Neural cell (in vitro differentiated cells): ENCODE results near the gene ARHGAP42. TPM values are rescaled to one million over a fixed set of nuclear protein-coding genes. Genes with fewer than 3 reads are reported as not detected.

Experiments
- H2AFZ ChIP-seq: fragments of 200-600, 300-800 bp; sonication (generic), shearing (Covaris generic); 2 replicates; pipeline ENCODE4 v1.6.0; 2014; ENCODE audit warnings: low read depth, mild to moderate bottlenecking, antibody characterized with exemption, low read length, moderate library complexity
- H3F3A ChIP-seq: fragments of 200-600 bp; shearing (Covaris generic); 2 replicates; pipeline ENCODE4 v1.6.1; 2016; ENCODE audit warnings: mild to moderate bottlenecking, moderate library complexity, mixed read lengths, antibody characterized with exemption, low read length; ENCODE audit not compliant: insufficient read depth, poor library complexity, severe bottlenecking
- H3K27ac ChIP-seq: fragments of 200-600, 300-800 bp; sonication (generic), shearing (Covaris generic); 2 replicates; pipeline ENCODE4 v1.5.1; 2014; ENCODE audit warnings: mild to moderate bottlenecking, low read length, moderate library complexity
- H3K27me3 ChIP-seq: fragments of 300-800, 200-600 bp; sonication (generic), shearing (Covaris generic); 2 replicates; pipeline ENCODE4 v1.6.0; 2014; ENCODE audit warnings: mild to moderate bottlenecking, low read depth, low read length, moderate library complexity; ENCODE audit not compliant: insufficient read depth
- H3K36me3 ChIP-seq: fragments of 300-800, 200-600 bp; sonication (generic), shearing (Covaris generic); 2 replicates; pipeline ENCODE4 v1.5.1; 2014; ENCODE audit warnings: mild to moderate bottlenecking, antibody characterized with exemption, low read length, moderate library complexity; ENCODE audit not compliant: insufficient read depth
- H3K4me2 ChIP-seq: fragments of 300-800, 200-600 bp; sonication (generic), shearing (Covaris generic); 2 replicates; pipeline ENCODE4 v1.6.0; 2014; ENCODE audit warnings: mild to moderate bottlenecking, low read length
- H3K4me3 ChIP-seq: fragments of 300-800, 200-600 bp; sonication (generic), shearing (Covaris generic); 2 replicates; pipeline ENCODE4 v1.5.1; 2014; ENCODE audit warnings: mild to moderate bottlenecking, low read length, moderate library complexity
- H3K79me2 ChIP-seq: fragments of 200-600 bp; shearing (Covaris generic); replicated peaks from 2 replicates; pipeline ENCODE4 v1.6.0; 2014; ENCODE audit warnings: mild to moderate bottlenecking, low read length, moderate library complexity; ENCODE audit not compliant: insufficient read depth
- H3K9ac ChIP-seq: fragments of 300-800, 200-600 bp; sonication (generic), shearing (Covaris generic); 2 replicates; pipeline ENCODE4 v1.6.1; 2016; ENCODE audit warnings: mild to moderate bottlenecking, low read length, mixed read lengths
- H3K9me2 ChIP-seq: fragments of 200-600 bp; shearing (Covaris generic); 2 replicates; pipeline ENCODE4 v1.6.1; 2016; ENCODE audit warnings: mild to moderate bottlenecking, low read length, mixed read lengths; ENCODE audit not compliant: insufficient read depth
- H3K9me3 ChIP-seq: fragments of 200-600, 300-800 bp; sonication (generic), shearing (Covaris generic); 2 replicates; pipeline ENCODE4 v1.6.1; 2016; ENCODE audit warnings: mild to moderate bottlenecking, mixed run types, low read length, moderate library complexity, mixed read lengths
- H4K20me1 ChIP-seq: fragments of 200-600 bp; shearing (Covaris generic); 2 replicates; pipeline ENCODE4 v1.6.1; 2016; ENCODE audit warnings: mild to moderate bottlenecking, mixed run types; ENCODE audit not compliant: insufficient read depth
- CTCF ChIP-seq: fragments of 450-650 bp; IDR thresholded peaks from 2 replicates; pipeline ENCODE4 v1.5.1; 2014; ENCODE audit warnings: antibody characterized with exemption, mild to moderate bottlenecking, moderate library complexity; ENCODE audit not compliant: poor library complexity, severe bottlenecking
- EP300 ChIP-seq: fragments of 450-650 bp; conservative IDR thresholded peaks from 2 replicates; pipeline ENCODE4 v1.6.1; 2014; ENCODE audit warnings: antibody characterized with exemption, mild to moderate bottlenecking, moderate library complexity; ENCODE audit not compliant: poor library complexity, severe bottlenecking
- EZH2 ChIP-seq: fragments of 200-600, 300-800 bp; shearing (Covaris generic), sonication (generic); IDR thresholded peaks from 2 replicates; pipeline ENCODE4 v1.6.1; 2014; ENCODE audit warnings: antibody characterized with exemption, low read length, borderline replicate concordance, mild to moderate bottlenecking; ENCODE audit not compliant: insufficient read depth, poor library complexity, severe bottlenecking
- MXI1 ChIP-seq: fragments of 450-650 bp; conservative IDR thresholded peaks from 2 replicates; pipeline ENCODE4 v1.6.1; 2014; ENCODE audit warnings: antibody characterized with exemption, mild to moderate bottlenecking; ENCODE audit not compliant: poor library complexity, severe bottlenecking
- POLR2AphosphoS5 ChIP-seq: IDR thresholded peaks from 2 replicates; pipeline ENCODE4 v1.6.1; 2012
- RAD21 ChIP-seq: fragments of 450-650 bp; conservative IDR thresholded peaks from 2 replicates; pipeline ENCODE4 v1.6.1; 2014; ENCODE audit warnings: antibody characterized with exemption, mild to moderate bottlenecking, moderate library complexity
- REST ChIP-seq: IDR thresholded peaks from 2 replicates; pipeline ENCODE4 v1.6.1; 2012; ENCODE audit warnings: borderline replicate concordance
- SMC3 ChIP-seq: fragments of 450-650 bp; conservative IDR thresholded peaks from 2 replicates; pipeline ENCODE4 v1.6.1; 2014; ENCODE audit warnings: antibody characterized with exemption, mild to moderate bottlenecking, moderate library complexity; ENCODE audit not compliant: poor library complexity
- TAF1 ChIP-seq: IDR thresholded peaks from 2 replicates; pipeline ENCODE4 v1.6.1; 2012; ENCODE audit warnings: low read depth
- polyA plus RNA-seq: library from polyadenylated mRNA; depleted of rRNA; stranded (reverse); fragments of >200 nt; gene quantifications from 2 replicates; pipeline ENCODE4 v1.2.3, GENCODE V29; 2014

The ARHGAP42 gene
- polyA plus RNA-seq, 1 donor from 2014 or later = 0.64 TPM

GRCh38 chr11:100812517-100812916 lies 125.4 kb downstream of the ARHGAP42 start:
- no peak overlapping the region for H3K9ac ChIP-seq
- no peaks in the 10 kb centered on the region for H3K36me3 ChIP-seq
- no peaks in the 10 kb centered on the region for H3K9me3 ChIP-seq
- H3K79me2 ChIP-seq = no peaks in the 10 kb centered on the region
- H4K20me1 ChIP-seq = no peaks in the 10 kb centered on the region
- TF ChIP-seq CTCF (no peak), SMC3 (no peak), REST (no peak), EZH2 (no peak)
- H3K4me2 ChIP-seq = no peak overlapping the region
- H3F3A ChIP-seq = no peaks in the 10 kb centered on the region
- H3K27ac ChIP-seq = no peak overlapping the region
- no peak overlapping the region for H2AFZ ChIP-seq
- H3K9me2 ChIP-seq = no peaks in the 10 kb centered on the region
- H3K4me3 ChIP-seq = no peak overlapping the region
- no peaks in the 10 kb centered on the region for H3K27me3 ChIP-seq

- no peak overlapping the region for H2AFZ ChIP-seq
- H3K36me3 ChIP-seq = no peaks in the 10 kb centered on the region
- H3K9me2 ChIP-seq = no peaks in the 10 kb centered on the region
- no peak overlapping the region for H3K9ac ChIP-seq
- H3K9me3 ChIP-seq = no peaks in the 10 kb centered on the region
- no peak for TF ChIP-seq TAF1
- TF ChIP-seq CTCF = no peak
- TF ChIP-seq SMC3 = no peak
- H3K4me2 ChIP-seq = no peak overlapping the region
- H3K27me3 ChIP-seq = no peaks in the 10 kb centered on the region
- no peaks in the 10 kb centered on the region for H4K20me1 ChIP-seq
- H3F3A ChIP-seq = no peaks in the 10 kb centered on the region
- no peak overlapping the region for H3K27ac ChIP-seq
- no peaks in the 10 kb centered on the region for H3K79me2 ChIP-seq
- no peak overlapping the region for H3K4me3 ChIP-seq
Observed at GRCh38 chr11:100815787-100816330, 128.8 kb downstream of the ARHGAP42 start.

- no peaks in the 10 kb centered on the region for H3F3A ChIP-seq
- no peaks in the 10 kb centered on the region for H3K9me2 ChIP-seq
- no peak overlapping the region for H3K9ac ChIP-seq
- H3K4me3 ChIP-seq = no peak overlapping the region
- no peaks in the 10 kb centered on the region for H4K20me1 ChIP-seq
- H3K79me2 ChIP-seq = no peaks in the 10 kb centered on the region
- H3K27ac ChIP-seq = no peak overlapping the region
- H3K36me3 ChIP-seq = no peaks in the 10 kb centered on the region
- no peaks in the 10 kb centered on the region for H3K9me3 ChIP-seq
- H3K27me3 ChIP-seq = no peaks in the 10 kb centered on the region
- no peak overlapping the region for H3K4me2 ChIP-seq
- H2AFZ ChIP-seq = no peak overlapping the region
- TF ChIP-seq RAD21 (no peak), POLR2AphosphoS5 (no peak), EP300 (no peak), CTCF (no peak), TAF1 (no peak), EZH2 (no peak), SMC3 (no peak), MXI1 (no peak)
Observed at GRCh38 chr11:100816823-100817222, 129.7 kb downstream of the ARHGAP42 start.
